NCI-H2227 (cell line): ENCODE results near the gene CFAP298.
A peak's percentile ranks its signal among the peaks of the same experiment; 100 is the strongest.
"Not testable (repeated sequence)": the region's sequence is repeated elsewhere in the genome, so short reads cannot be mapped to it uniquely, and the experiment has no call there.

Experiments used
- DNase-seq: peaks from one replicate; lab custom pipeline; 2025; ENCODE audit not compliant: unreplicated experiment; lab: John Stamatoyannopoulos, UW

CFAP298 gene

DNA sequence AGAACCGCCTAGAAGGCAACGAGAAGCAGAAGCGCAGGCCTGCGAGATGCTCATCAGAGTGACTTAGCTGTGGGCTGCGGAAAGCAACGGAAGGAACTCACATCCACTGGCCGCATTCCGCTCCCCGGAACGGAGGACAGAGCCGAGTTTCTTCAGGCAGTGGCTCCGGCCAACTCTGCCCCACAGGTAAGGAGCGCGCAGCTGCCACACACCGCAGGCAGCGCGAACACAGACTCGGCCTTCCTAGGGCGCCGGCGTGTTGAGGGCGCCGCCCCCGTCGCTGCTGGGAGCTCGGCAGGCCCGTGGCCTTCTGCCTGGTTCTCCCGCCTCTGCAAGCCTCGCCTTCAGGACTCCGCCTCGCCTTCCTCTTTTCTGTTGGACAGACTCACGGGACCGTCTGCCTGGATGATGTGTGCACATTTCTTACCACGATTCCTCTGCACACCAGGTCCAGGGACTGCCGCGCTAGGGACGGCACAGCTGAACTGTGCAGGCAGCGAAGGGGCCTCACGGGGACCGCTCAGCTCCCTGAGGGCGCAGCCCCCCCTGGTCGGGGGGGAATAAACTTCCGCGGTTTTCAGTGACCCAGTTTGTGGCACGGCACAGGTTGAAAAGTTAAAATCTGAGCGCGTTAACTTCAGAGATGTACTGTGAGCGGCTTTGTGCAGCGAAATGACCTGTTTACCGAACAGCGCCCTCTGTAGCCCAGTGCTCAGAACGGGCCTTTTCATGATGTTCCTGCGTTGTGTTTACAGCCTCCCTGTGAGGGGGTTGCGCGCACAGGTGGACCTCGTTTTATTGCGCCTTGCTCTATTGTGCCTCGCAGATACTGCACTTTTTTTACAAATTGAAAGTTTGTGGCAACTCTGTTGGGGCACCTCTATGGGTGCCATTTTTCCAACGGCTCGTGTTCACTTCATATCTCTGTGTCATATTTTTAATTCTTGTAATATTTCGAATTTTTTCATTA lies 42.6 kb downstream of the CFAP298 start:
- DNase-seq = peak; percentile 89

DNA sequence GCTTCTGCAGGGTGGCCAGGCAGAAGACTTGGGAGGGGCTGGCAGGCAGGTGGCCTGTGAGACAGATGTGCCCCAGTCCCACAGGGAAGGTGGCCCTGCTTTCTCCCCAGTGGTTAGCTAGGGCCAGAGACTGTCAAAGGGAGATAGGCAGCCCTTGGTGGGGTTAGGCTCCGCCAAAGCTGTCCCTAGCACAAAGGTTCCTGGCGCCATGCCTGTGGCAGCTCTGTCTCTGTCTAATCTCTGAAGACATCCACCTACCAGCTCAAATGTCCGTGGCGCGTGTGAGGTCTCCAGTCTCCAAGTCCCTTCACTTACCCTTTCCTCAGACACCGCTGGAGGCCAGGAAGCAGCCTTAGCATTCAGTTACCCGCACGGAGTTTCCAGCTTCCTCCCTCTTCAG lies 44.6 kb downstream of the CFAP298 start:
- DNase-seq = no peak

DNA sequence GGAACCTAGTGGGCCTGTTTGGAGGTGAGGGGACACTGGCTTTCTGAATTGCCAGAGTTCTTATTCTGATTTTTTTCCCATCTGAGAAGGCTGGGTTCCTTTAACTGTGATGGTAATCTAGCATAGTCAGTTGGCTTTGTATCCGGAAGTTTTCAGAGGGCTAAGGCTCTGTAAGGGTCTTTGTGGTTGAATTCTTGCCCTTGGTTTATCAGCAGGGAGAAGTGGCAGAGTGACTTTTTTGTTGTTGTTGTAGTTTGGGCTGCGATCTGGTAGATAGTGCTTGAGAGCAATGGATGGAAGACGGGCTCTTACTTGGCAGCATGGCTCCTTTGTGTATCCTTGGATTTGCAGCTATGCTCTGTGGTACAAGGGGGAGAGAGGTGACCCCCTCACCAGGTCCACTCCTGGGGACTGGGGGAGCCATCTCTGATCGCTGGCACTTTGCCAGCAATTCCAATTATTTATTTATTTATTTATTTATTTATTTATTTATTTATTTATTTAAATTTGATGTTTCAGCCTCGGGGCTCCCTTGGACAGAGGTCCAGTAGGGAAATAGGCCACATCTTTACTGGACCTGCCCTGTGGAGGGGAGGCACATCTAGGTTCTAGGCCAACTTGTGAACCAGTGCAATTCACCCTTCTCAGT lies 45.3 kb downstream of the CFAP298 start:
- no peak for DNase-seq

DNA sequence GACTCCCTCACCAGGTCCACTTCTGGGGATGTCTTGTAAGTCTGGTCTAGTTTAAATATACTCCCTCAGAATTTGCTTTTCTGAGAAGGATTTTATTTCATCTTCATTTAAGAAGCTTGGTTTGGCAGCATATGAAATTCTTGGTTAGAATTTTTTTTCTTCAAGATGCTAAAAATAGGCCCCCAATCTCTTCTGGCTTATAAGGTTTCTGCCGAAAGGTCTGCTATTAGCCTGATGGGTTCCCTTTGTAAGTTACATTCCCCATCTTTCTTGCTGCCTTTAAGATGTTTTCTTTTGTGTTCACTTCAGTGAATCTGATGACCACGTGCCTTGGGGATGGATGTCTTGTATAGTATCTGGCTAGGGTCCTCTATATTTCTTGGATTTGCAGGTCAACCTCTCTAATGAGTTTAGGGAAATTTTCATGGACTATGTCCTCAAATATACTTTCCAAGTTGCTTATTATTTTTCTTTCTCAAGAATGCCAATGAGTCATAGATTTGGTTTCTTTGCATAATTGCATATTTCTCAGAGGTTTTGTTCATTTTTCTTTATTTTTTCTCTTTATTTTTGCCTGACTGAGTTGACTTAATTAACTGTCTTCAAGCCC lies 46.2 kb downstream of the CFAP298 start:
- no peak for DNase-seq

DNA sequence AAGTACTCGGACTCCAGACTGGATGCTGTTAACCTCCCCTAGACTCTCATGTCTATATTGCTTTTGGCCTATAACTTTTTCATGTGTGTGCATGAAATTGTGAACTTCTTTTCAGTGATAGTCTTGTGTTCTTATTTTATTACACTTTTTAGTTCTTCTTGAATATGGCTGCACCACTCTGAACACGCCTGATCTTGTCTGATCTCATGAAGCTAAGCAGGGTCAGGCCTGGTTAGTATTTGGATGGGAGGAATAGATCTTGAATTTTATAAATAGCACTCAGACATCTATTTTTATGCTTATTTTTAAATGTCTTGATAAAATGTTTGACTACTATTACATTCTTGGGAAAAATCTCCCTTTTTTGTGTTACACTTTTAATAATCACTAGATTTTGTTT lies 49.3 kb downstream of the CFAP298 start:
- DNase-seq = no peak

DNA sequence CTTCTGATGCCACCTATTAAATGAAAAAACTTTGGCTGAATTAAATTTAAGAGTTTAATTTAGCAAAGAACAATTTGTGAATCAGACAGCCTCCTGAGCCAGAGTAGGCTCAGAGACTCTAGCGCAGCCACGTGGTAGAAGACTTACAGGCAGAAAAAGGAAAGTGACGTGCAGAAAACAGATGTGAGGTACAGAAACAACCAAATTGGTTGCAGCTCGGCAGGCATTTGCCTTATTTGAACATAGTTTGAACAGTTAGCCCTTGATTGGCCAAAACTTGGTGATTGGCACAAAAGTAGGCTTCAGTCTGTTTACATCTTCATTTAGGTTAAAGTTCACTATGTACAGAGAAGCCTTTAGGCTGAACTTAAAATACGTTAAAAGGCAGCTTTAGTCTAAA lies 49.8 kb downstream of the CFAP298 start:
- DNase-seq = no peak

DNA sequence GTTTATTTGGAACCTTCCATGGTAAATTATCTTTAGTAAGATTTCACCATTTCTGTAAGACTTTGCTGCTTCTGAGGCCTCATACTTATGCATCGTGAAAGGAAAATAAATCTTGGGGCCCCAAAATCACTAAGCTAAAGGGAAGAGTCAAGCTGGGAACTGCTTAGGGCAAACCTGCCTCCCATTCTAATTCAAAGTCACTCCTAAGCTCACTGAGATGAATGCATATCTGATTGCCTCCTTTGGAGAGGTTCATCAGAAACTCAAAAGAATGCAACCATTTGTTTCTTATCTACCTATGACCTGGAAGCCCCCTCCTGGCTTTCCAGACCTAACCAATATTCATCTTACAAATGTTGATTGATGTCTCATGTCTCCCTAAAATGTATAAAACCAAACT lies 50.7 kb downstream of the CFAP298 start:
- not testable (repeated sequence) for DNase-seq

DNA sequence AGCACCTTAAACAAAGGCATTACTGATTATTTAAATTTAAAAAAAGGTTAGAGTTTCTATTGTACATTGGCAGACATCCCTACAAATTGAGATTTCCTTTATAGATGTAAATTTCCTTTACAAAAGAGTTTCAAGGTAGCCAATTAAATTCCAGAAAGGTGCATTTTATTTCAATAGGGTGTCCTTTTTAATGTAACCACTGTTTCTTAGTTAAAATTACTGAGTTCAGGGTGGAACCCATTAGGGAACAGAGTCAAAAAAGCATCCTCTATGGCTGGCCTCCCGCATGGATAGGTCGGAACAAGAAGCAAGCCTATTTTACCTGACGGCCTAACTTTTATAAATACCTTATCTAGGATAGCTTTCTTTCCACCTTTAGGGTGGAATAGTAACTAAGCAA lies 51.3 kb downstream of the CFAP298 start:
- no peak for DNase-seq

DNA sequence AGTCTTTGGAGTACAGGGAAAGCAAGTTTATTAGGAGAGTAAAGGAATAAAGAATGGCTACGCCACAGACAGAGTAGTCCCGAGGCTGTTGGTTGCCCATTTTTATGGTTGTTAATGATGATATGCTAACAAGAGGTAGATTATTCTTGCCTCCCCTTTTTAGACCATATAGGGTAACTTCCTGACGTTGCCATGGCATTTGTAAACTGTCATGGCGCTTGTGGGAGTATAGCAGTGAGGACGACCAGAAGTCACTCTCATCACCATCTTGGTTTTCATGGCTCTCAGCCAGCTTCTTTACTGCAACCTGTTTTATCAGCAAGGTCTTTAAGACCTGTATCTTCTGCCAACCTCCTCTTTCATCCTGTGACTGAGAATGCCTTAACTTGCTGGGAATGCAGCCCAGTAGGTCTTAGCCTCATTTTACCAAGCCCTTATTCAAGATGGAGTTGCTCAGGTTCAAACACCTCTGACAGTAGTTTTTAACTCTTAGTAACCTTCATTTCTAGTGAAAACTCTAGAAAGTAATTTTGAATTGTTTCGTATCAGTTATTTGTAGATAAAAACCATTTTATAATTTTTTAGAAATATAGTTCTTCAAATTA lies 53.1 kb downstream of the CFAP298 start:
- no peak for DNase-seq

DNA sequence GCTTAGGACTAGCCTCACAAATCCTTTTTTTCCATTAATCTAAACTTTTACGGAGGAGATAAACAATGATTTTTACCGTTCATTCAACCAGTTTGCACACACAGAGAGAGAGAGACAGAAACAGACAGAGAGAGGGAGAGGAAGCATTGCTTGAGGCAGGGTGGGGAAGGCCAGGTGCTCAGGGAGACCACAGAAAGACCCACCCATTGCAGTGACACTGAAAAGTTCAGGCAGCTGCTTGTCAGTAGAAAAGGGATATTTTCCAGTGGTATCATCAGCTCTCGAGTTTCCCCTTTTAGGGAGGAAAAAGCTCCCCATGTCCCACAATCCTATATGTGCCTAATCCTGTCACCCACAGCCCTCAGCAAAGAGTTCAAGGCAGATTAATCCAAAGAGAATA lies 54.1 kb downstream of the CFAP298 start:
- DNase-seq = no peak

DNA sequence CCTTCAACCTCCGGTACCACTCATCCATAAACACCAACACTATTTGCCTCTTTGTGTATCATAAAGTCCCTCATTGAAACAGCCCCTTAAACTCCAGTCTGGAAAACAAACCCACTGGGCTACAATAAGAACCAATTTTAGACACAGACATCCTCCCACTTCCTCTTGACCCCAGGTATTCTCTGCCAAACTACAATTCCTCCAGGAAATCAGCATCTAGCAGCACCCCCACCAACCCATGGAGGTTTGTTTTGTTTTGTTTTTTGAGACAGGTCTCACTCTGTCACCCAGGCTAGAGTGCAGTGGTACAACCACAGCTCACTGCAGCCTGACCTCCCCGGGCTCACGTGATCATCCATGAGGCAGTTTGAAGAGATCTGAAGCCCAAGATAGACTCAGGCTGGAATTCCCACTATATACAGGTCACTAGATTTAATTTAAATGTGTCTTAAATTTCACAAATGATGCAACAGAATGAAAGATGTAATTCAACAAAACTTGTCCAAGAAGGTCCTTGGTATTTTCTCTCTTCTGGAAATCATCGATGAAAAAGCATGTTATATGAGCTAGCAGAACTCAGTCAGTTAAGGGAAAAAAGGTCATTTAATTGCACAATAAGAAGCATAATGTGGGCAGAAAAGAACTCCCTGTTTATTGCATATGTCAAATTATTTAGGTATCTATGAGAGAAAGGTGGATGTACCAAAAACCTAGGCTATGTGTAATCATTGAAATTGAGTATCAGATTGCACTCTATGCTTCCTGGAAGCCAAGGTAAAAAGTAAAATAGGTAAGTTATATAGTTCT lies 57.1 kb downstream of the CFAP298 start:
- DNase-seq = no peak

DNA sequence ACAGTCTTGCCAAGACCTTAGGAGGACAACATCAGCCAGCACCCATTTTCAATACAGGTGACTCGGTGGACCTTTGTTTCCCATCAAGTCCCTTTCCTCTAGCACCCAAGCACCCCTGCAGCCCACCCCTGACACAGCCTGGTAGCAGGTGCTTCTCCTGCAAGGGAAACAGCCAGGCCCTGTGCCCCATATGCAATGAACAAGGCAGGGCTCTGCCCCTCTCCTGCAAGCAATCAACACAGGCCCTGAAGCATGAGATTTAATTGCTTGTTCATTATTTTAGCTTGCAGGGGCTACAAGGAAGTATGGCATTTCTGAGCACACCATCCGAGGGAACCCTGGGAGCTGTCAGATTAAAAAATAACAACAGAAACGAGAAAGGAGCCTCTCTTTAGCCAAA lies 62.3 kb downstream of the CFAP298 start:
- no peak for DNase-seq

DNA sequence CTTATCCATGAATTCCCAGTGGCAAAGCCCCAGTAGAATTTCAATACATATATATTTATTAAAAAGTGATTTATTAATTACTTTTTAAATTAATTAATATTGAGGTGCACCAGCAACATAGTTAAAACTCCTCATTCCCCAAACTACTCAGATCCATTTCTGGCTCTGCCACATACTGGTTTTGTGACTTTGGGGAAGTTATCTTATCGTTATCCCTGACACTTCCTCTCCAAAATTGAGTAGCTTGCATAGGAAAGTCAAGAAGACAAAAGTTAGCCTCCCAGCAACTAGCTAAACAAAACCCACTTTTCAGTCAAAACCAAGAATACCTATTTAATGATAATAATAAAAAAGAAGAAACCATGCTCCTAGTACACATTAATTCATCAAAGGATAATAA lies 62.7 kb downstream of the CFAP298 start:
- DNase-seq = no peak
